HL-60 (cell line): ENCODE measurements around the gene PDRG1.

Experiments used
- DNase-seq, 2 experiments: peaks; one replicate each; pipeline ENCODE4 v3.0.0-alpha.2; 2010 to 2020; ENCODE audit warnings: low read depth in 1 of 2, low spot score in 1 of 2
- H3K27ac ChIP-seq: fragments of 250-450 bp; sonication (Bioruptor Pico); replicated peaks from 2 replicates; pipeline ENCODE4 v1.5.1; 2020; ENCODE audit warnings: mild to moderate bottlenecking, moderate library complexity
- H3K27me3 ChIP-seq: fragments of 250-450 bp; sonication (Bioruptor Pico); 2 replicates; pipeline ENCODE4 v1.5.1; 2021; ENCODE audit warnings: mild to moderate bottlenecking, moderate library complexity; ENCODE audit not compliant: insufficient read depth, poor library complexity, severe bottlenecking
- H3K4me3 ChIP-seq: replicated peaks from 2 replicates; pipeline ENCODE4 v1.5.1; 2011; ENCODE audit warnings: mild to moderate bottlenecking, control low read depth, low read length; ENCODE audit not compliant: insufficient read depth
- GABPA ChIP-seq: IDR thresholded peaks from 2 replicates; pipeline ENCODE4 v1.6.1; 2012; ENCODE audit warnings: low read depth
- POLR2AphosphoS5 ChIP-seq: IDR thresholded peaks from 2 replicates; pipeline ENCODE4 v1.6.1; 2012; ENCODE audit warnings: low read depth
- SPI1 ChIP-seq: IDR thresholded peaks from 2 replicates; pipeline ENCODE4 v1.6.1; 2012; ENCODE audit warnings: low read depth, mild to moderate bottlenecking, borderline replicate concordance
- TF ChIP-seq, protein P1 (sequence below): IDR thresholded peaks from one replicate; pipeline ENCODE4 v1.5.1; 2011; ENCODE audit warnings: low read length, control low read depth, inconsistent platforms; ENCODE audit not compliant: insufficient read depth
- TF ChIP-seq, protein P2 (sequence below): IDR thresholded peaks from 2 replicates; pipeline ENCODE4 v1.6.1; 2012; ENCODE audit warnings: low read depth; ENCODE audit not compliant: insufficient replicate concordance

The PDRG1 gene

DNA sequence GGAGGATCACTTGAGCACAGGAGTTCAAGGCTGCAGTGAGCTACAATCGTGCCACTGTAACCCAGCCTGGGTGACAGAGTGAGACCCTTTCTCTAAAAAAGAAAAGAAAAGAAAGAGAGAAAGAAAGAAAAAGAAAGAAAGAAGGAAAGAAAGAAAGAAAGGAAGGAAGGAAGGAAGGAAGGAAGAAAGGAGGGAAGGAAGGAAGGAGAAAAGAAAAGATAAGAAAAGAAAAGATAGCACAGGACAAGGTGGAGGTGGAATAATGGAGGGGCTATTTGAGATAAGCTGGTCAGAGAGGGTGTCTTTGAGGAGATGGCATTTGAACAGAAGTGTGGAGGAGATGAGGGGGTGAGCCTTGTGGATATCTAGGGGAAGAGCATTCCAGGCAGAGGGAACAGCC is 2.7 kb upstream of the PDRG1 start:
- H3K27ac ChIP-seq: no peak overlapping the region
- DNase-seq: no peak
- H3K4me3 ChIP-seq: no peak overlapping the region
- TF ChIP-seq SPI1 (no peak), GABPA (no peak), POLR2AphosphoS5 (no peak)
- TF ChIP-seq, protein P1, sequence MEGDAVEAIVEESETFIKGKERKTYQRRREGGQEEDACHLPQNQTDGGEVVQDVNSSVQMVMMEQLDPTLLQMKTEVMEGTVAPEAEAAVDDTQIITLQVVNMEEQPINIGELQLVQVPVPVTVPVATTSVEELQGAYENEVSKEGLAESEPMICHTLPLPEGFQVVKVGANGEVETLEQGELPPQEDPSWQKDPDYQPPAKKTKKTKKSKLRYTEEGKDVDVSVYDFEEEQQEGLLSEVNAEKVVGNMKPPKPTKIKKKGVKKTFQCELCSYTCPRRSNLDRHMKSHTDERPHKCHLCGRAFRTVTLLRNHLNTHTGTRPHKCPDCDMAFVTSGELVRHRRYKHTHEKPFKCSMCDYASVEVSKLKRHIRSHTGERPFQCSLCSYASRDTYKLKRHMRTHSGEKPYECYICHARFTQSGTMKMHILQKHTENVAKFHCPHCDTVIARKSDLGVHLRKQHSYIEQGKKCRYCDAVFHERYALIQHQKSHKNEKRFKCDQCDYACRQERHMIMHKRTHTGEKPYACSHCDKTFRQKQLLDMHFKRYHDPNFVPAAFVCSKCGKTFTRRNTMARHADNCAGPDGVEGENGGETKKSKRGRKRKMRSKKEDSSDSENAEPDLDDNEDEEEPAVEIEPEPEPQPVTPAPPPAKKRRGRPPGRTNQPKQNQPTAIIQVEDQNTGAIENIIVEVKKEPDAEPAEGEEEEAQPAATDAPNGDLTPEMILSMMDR: no peak
- TF ChIP-seq, protein P2, sequence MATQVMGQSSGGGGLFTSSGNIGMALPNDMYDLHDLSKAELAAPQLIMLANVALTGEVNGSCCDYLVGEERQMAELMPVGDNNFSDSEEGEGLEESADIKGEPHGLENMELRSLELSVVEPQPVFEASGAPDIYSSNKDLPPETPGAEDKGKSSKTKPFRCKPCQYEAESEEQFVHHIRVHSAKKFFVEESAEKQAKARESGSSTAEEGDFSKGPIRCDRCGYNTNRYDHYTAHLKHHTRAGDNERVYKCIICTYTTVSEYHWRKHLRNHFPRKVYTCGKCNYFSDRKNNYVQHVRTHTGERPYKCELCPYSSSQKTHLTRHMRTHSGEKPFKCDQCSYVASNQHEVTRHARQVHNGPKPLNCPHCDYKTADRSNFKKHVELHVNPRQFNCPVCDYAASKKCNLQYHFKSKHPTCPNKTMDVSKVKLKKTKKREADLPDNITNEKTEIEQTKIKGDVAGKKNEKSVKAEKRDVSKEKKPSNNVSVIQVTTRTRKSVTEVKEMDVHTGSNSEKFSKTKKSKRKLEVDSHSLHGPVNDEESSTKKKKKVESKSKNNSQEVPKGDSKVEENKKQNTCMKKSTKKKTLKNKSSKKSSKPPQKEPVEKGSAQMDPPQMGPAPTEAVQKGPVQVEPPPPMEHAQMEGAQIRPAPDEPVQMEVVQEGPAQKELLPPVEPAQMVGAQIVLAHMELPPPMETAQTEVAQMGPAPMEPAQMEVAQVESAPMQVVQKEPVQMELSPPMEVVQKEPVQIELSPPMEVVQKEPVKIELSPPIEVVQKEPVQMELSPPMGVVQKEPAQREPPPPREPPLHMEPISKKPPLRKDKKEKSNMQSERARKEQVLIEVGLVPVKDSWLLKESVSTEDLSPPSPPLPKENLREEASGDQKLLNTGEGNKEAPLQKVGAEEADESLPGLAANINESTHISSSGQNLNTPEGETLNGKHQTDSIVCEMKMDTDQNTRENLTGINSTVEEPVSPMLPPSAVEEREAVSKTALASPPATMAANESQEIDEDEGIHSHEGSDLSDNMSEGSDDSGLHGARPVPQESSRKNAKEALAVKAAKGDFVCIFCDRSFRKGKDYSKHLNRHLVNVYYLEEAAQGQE: no peak
- H3K27me3 ChIP-seq: peaks cover 11% of the 10 kb centered on the region

DNA sequence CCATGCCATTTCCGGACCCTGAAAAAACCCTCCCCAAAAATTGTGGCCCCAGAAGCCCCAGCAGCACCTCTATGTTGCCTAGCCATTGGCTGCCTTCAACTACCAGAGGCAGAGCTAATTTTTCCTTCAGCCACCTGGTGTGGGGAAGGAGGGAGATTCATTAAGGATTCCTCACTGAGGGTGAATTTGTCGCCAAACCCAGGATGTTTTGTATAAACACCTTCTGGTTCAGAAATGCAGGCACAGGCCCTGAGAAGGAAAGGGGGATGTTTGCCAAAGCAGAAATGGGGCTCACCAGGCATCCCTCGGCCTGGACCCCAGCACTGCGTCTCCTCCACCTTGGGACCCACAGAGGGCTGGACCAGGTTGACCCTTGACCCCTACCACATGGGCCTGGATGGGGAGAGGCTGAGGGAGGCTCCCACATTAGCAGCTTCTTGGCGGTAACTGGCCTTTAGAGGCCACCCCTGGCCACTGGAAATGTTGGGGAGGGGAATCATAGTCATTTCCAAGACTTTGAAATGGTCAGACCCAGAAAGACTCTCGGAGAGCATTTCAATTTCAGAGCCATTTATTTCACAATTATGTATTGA is 1.8 kb upstream of the PDRG1 start:
- H3K27ac ChIP-seq: no peak overlapping the region
- TF ChIP-seq, protein P2: no peak
- TF ChIP-seq GABPA (no peak), SPI1 (no peak), POLR2AphosphoS5 (no peak)
- TF ChIP-seq, protein P1: no peak
- no peak for DNase-seq
- H3K27me3 ChIP-seq: peaks cover 11% of the 10 kb centered on the region
- no peak overlapping the region for H3K4me3 ChIP-seq

DNA sequence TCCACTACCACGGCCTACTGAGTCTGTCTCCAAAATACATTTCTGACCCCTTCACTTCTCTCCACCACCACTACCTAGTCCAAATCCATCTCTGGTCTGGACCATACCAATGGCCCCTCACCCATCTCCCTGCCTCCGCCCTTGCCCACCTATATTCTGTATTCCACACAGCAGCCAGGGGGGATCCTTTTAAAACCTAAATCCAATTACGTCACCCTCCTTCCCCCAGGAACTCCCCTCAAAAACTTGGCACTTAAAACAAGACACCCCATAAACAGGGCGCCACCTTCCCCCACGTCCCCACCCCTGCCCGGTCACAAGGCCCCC is 680 bp downstream of the PDRG1 start:
- TF ChIP-seq SPI1: no peak
- TF ChIP-seq POLR2AphosphoS5: no peak
- TF ChIP-seq, protein P2: no peak
- TF ChIP-seq, protein P1: no peak
- TF ChIP-seq GABPA: no peak
- peak overlapping the region; percentile 84 for H3K27ac ChIP-seq

More for the DNA sequence above, 680 bp downstream of the PDRG1 start:
- DNase-seq: no peak
- H3K4me3 ChIP-seq: peak overlapping the region; percentile 93
- H3K27me3 ChIP-seq: peaks cover 2% of the 10 kb centered on the region
